Thyroid gland (tissue), 4 donors: Measurements from ENCODE around the gene TLR4. TPM values are rescaled to one million over a fixed set of nuclear protein-coding genes. Genes with fewer than 3 reads are reported as not detected.

Experiments used
- DNase-seq, 2 donors: peaks; one replicate each; pipeline ENCODE4 v3.0.0-alpha.2; 2019
- H3K27ac ChIP-seq, 3 donors: fragments of 200-600 bp; sonication (generic); 1 replicate in 2 of 3; 2 replicates in 1 of 3; pipeline ENCODE4 v1.5.1; 2016 to 2019; ENCODE audit warnings: mild to moderate bottlenecking in 1 of 3, moderate library complexity in 1 of 3
- H3K27me3 ChIP-seq: fragments of 200-600 bp; sonication (generic); one replicate; pipeline ENCODE4 v1.5.1; 2019
- H3K36me3 ChIP-seq, 2 donors: fragments of 200-600 bp; sonication (generic); one replicate each; pipeline ENCODE4 v1.5.1; 2016 to 2019
- H3K4me1 ChIP-seq, 2 donors: fragments of 200-600 bp; sonication (generic); one replicate each; pipeline ENCODE4 v1.5.1; 2017 to 2019
- H3K4me3 ChIP-seq, 3 donors: fragments of 200-600 bp; sonication (generic); replicated peaks in 1 of 3; 1 replicate in 2 of 3; 2 replicates in 1 of 3; pipeline ENCODE4 v1.5.1; 2016; ENCODE audit warnings: mild to moderate bottlenecking in 1 of 3
- H3K9me3 ChIP-seq: fragments of 200-600 bp; sonication (generic); one replicate; pipeline ENCODE4 v1.5.1; 2017
- CTCF ChIP-seq, 6 experiments: fragments of 200-600 bp in 3 of 6; fragments of 450-650 bp in 3 of 6; sonication (generic) in 3 of 6; IDR thresholded peaks; one replicate each; pipeline ENCODE4 v1.5.1; 2016 to 2019; ENCODE audit warnings: antibody characterized with exemption in 6 of 6, mild to moderate bottlenecking in 2 of 6, inconsistent platforms in 1 of 6, moderate library complexity in 1 of 6
- POLR2A ChIP-seq, 2 donors: fragments of 450-650 bp; IDR thresholded peaks; one replicate each; pipeline ENCODE4 v1.6.1; 2017; ENCODE audit warnings: antibody characterized with exemption in 2 of 2, mild to moderate bottlenecking in 2 of 2, moderate library complexity in 1 of 2
- WGBS, 2 donors: methylation state at CpG; one replicate each; pipeline ENCODE4 v1.1.5; 2017; 5-methylcytosine and 5-hydroxymethylcytosine counted together
- intact Hi-C: fragments of 100-400 bp; cut with DNase I; formaldehyde crosslinking; loops from one replicate; pipeline ENCODE4 v1.15.1; 2023
- total RNA-seq, 4 donors: library from RNA; depleted of rRNA; stranded (reverse); fragments of >200 nt; gene quantifications; one replicate each; pipeline ENCODE4 v1.2.3, GENCODE V29; 2016

The TLR4 gene
- total RNA-seq, 4 donors from 2014 or later: 9.8 to 59.0 (median 36.0) TPM

DNA sequence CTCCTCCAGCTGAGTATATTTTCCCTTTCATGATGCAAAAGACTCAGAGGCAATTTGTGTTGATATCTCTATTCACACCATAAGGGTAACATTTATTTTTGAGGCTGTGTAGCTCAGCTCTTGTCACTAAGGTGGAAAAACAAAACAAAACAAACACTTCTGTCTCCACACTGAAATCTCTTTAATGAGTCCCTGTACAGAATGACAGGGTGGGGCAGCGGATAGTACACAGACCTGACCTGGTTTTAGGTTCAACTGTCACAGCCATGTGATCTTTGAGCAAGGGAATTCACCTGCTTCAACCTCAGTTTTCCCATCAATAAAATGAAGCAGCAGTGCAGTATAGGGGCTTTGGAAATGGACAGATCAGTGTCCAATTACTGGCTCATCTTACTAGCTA is 29.3 kb downstream of the TLR4 start:
- 65 to 74% methylated on average over 1 of the region's 1 CpG for WGBS, 2 donors
- DNase-seq: no peak
- intact Hi-C loops: no loop called here
- Histone ChIP-seq H3K4me1 (no peaks in the 10 kb centered on the region), H3K27ac (no peak overlapping the region), H3K36me3 (no peaks in the 10 kb centered on the region), H3K27me3 (no peaks in the 10 kb centered on the region), H3K9me3 (no peaks in the 10 kb centered on the region), H3K4me3 (no peak overlapping the region)
- no peak for TF ChIP-seq CTCF (IDR thresholded peaks at IDR 0.05)
- TF ChIP-seq POLR2A (IDR thresholded peaks at IDR 0.05): no peak

DNA sequence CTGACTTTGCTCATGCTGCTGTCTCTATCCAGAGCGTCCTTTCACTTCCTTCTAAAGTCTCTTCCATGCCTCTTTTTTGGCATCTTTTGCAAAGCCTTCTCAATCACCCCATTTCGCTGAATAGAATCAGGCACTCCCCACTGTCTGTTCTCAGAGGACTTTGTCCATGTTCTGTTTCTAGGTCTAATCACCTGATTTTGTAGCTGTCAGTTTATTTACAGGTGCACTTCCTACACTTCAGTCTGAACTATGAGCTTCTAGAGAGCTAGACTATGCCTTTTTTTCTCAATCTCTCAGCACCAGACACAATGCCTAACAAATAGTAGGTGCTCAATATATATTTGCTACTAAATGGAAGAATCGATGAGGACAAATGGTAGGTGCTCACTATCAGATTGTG is 29.9 kb downstream of the TLR4 start:
- intact Hi-C loops: no loop called here
- DNase-seq: no peak
- no peak for TF ChIP-seq POLR2A (IDR thresholded peaks at IDR 0.05)
- TF ChIP-seq CTCF (IDR thresholded peaks at IDR 0.05): no peak
- H3K4me1 ChIP-seq: no peaks in the 10 kb centered on the region
- H3K36me3 ChIP-seq: no peaks in the 10 kb centered on the region
- no peaks in the 10 kb centered on the region for H3K9me3 ChIP-seq
- WGBS, 2 donors: 87 to 94% methylated on average over 3 of the region's 3 CpGs
- H3K27me3 ChIP-seq: no peaks in the 10 kb centered on the region
- no peak overlapping the region for H3K4me3 ChIP-seq
- no peak overlapping the region for H3K27ac ChIP-seq

DNA sequence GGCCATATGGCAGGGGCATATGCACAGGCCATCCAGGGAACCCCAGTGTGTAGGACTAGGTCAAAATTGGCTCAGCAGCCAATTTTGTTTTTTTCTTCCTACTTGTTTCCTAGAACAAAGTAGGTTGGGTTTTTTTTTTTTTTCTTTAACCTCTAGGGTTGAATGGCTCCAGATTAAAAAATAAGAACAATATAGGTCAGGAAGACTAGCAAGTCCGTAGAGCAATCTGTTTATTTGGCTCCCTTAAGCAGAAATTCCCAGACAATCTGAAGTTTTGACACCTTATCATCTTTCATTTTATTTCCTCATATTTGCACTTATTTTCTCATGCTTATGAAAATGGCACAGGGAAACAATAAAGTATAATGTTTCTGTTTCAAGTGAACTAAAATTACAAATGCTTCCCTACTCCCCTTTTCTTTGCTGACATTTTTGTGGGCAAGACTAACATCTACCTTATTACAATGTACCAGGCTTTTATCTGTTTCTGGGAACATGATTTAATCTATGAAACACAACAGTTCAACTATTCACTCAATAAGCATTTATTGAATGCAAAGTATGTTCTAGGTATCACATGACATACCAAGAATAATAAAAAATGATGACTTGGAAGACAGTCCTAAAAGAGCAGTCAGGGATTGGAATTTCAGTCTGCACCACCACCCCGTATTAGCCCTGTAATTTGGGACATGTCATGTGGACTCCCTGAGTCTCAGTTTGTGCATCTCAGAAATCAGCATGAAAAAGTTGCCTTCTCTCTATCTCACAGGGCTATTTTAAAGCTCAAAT is 30.5 kb downstream of the TLR4 start:
- Histone ChIP-seq H3K4me1 (no peaks in the 10 kb centered on the region), H3K27me3 (no peaks in the 10 kb centered on the region), H3K4me3 (no peak overlapping the region), H3K9me3 (no peaks in the 10 kb centered on the region), H3K36me3 (no peaks in the 10 kb centered on the region), H3K27ac (no peak overlapping the region)
- 67% methylated on average over 2 of the region's 2 CpGs for WGBS, 2 donors
- no peak for TF ChIP-seq CTCF (IDR thresholded peaks at IDR 0.05)
- TF ChIP-seq POLR2A (IDR thresholded peaks at IDR 0.05): no peak
- intact Hi-C loops: no loop called here
- DNase-seq: no peak

- no peak for DNase-seq
- intact Hi-C loops: no loop called here
- no peak overlapping the region for H3K4me3 ChIP-seq
- H3K9me3 ChIP-seq: no peaks in the 10 kb centered on the region
- no peaks in the 10 kb centered on the region for H3K4me1 ChIP-seq
- TF ChIP-seq POLR2A (IDR thresholded peaks at IDR 0.05) (no peak), CTCF (IDR thresholded peaks at IDR 0.05) (no peak)
- 64 to 83% methylated on average over 6 to 7 of the region's 7 CpGs for WGBS, 2 donors
- no peaks in the 10 kb centered on the region for H3K27me3 ChIP-seq
- H3K36me3 ChIP-seq: no peaks in the 10 kb centered on the region
- H3K27ac ChIP-seq: no peak overlapping the region
These were observed 33.6 kb downstream of the TLR4 start for GRCh38 chr9:117737721-117738226.

GRCh38 chr9:117739206-117739605 is 35.0 kb downstream of the TLR4 start:
- no peak for DNase-seq
- intact Hi-C loops: no loop called here
- no peak overlapping the region for H3K27ac ChIP-seq
- no peaks in the 10 kb centered on the region for H3K4me1 ChIP-seq
- H3K9me3 ChIP-seq: no peaks in the 10 kb centered on the region
- H3K4me3 ChIP-seq: no peak overlapping the region
- 74% methylated on average over 10 of the region's 10 CpGs for WGBS, 2 donors
- H3K27me3 ChIP-seq: no peaks in the 10 kb centered on the region
- TF ChIP-seq POLR2A (IDR thresholded peaks at IDR 0.05): no peak
- TF ChIP-seq CTCF (IDR thresholded peaks at IDR 0.05): no peak
- no peaks in the 10 kb centered on the region for H3K36me3 ChIP-seq
